ENCODE measurements around the gene BRI3BP. TPM values are rescaled to one million over a fixed set of nuclear protein-coding genes. Genes with fewer than 3 reads are reported as not detected.
A peak's percentile ranks its signal among the peaks of the same experiment; 100 is the strongest.
"Not testable (repeated sequence)": the region's sequence is repeated elsewhere in the genome, so short reads cannot be mapped to it uniquely, and the experiment has no call there.

The BRI3BP gene
- total RNA-seq, 2 experiments from 2014 or later: 24.1 to 24.9 TPM

- ChIA-PET POLR2A (interaction anchor here (0.8 to 1.2 kb wide), 2 partner anchors 15 to 70 kb away, joined by 3 to 5 read pairs; no protein-coding TSS in a partner anchor), CTCF (interaction anchor here (0.6 to 1.2 kb wide), 2 partner anchors 15 to 142 kb away, joined by 3 read pairs; no protein-coding TSS in a partner anchor)
- peak overlapping the region; percentile 71 for H3K4me3 Mint-ChIP-seq
- H3K9me3 Mint-ChIP-seq: no peaks in the 10 kb centered on the region
- DNase-seq: no peak
- H3K4me1 Mint-ChIP-seq (ENCODE audit: low read depth): peaks cover 18% of the 10 kb centered on the region
- no peaks in the 10 kb centered on the region for H3K36me3 Mint-ChIP-seq
- H3K27me3 Mint-ChIP-seq: peaks cover 4% of the 10 kb centered on the region
- intact Hi-C loops (cut with micrococcal nuclease): no loop called here
- no peak overlapping the region for H3K27ac Mint-ChIP-seq
Observed at GRCh38 chr12:125064492-125064891, 71.0 kb downstream of the BRI3BP start.

DNA sequence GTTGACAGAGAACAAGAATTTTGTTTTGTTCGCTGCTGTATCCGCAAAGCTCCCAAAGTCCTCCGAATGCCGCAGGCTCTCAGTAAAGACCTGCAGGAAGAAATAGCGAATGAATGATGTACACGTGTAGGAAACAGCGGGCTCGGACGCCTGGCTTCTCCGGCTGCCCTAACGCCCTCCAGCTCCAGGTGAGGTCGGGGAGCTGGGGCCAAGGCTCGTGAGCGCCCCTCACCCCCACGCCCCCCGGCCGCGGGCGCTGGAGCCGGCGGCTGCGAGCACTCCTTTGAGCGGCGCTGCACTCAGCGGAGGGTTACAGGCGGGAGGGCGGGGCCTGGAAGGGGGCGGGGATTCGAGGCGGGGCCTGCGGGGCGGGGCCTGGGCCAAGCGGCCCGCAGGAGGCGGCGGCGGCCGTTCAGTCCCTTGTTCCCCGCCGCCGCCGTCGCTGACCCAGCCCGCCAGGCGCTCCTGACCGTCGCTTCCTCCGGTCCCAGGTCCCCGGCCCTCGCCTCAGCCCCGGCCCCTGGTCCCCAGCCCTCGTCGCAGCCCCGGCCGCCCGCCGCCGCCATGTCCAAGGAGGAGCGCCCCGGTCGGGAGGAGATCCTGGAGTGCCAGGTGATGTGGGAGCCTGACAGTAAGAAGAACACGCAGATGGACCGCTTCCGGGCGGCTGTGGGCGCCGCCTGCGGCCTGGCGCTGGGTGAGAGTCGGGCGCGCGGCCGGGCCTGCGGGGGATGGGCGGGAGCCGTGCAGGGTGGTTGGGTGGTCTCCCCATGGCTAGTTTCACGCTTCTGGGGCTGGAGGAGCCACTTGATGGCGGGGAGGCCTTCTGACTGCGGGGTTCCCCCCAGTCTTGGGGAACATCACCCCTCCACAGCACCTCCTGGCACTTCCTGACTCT, 71.8 kb downstream of the BRI3BP start, which contains the start of gene AACS:
Gene AACS, plus strand, starts transcription at position 415 of the 898 bp plus-strand sequence. Its CDS starts 150 bp downstream, at position 565.
- H3K9me3 Mint-ChIP-seq: no peaks in the 10 kb centered on the region
- H3K27me3 Mint-ChIP-seq: peaks cover 2% of the 10 kb centered on the region
- intact Hi-C loops (cut with micrococcal nuclease): loop anchor here (1.0 kb wide), 3 partner anchors 16 to 76 kb away; partner anchors contain the start of genes BRI3BP and DHX37
- peak; percentile 84 for DNase-seq
- ChIA-PET POLR2A (interaction anchor here (0.6 to 1.2 kb wide), 3 partner anchors 16 to 240 kb away, joined by 3 to 5 read pairs (median 4); no protein-coding TSS in a partner anchor), CTCF (interaction anchor here (0.6 to 1.2 kb wide), 2 partner anchors 16 to 143 kb away, joined by 3 read pairs; no protein-coding TSS in a partner anchor)
- peak within 1 kb of the TSS; percentile 77 for H3K4me3 Mint-ChIP-seq
- H3K27ac Mint-ChIP-seq: no peak within 1 kb of the TSS
- no peaks in the 10 kb centered on the region for H3K36me3 Mint-ChIP-seq
- peaks cover 18% of the 10 kb centered on the region for H3K4me1 Mint-ChIP-seq (ENCODE audit: low read depth)

GRCh38 chr12:125065919-125066570, 72.6 kb downstream of the BRI3BP start:
- CTCF ChIA-PET: no interaction called here

DNA sequence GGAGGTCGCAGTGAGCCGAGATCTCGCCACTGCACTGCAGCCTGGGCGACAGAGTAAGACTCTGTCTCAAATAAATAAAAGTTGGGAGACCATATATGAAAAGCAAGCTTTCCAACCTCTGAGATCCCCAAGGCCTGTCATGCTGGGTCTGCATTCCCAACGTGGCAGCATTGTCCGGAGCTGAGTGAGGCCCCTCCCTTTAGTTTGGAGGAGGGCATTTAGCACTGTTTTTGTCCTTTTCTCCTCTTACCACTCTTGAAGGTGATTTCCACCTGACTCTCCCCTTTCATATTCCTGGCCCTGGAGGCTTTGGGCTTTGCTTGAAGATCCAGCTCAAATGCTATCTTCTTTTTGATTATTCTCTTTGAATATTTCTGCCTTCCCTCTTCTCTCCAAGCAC, 74.9 kb downstream of the BRI3BP start:
- H3K4me3 Mint-ChIP-seq: no peak overlapping the region
- ChIA-PET CTCF (no interaction called here), POLR2A (no interaction called here)
- H3K4me1 Mint-ChIP-seq (ENCODE audit: low read depth): peaks cover 22% of the 10 kb centered on the region
- H3K27me3 Mint-ChIP-seq: peaks cover 1% of the 10 kb centered on the region
- intact Hi-C loops (cut with micrococcal nuclease): no loop called here
- DNase-seq: no peak
- no peak overlapping the region for H3K27ac Mint-ChIP-seq
- no peaks in the 10 kb centered on the region for H3K9me3 Mint-ChIP-seq
- peaks cover 3% of the 10 kb centered on the region for H3K36me3 Mint-ChIP-seq

More at GRCh38 chr12:125065919-125066570, 72.6 kb downstream of the BRI3BP start:
- POLR2A ChIA-PET: interaction anchor here (0.6 kb wide), 1 partner anchor 239 kb away, joined by 4 read pairs; no protein-coding TSS in a partner anchor
- Mint-ChIP-seq H3K36me3 (no peaks in the 10 kb centered on the region), H3K4me1 (ENCODE audit: low read depth) (peaks cover 18% of the 10 kb centered on the region), H3K4me3 (peak overlapping the region; percentile 77), H3K27me3 (peaks cover 1% of the 10 kb centered on the region), H3K27ac (no peak overlapping the region), H3K9me3 (no peaks in the 10 kb centered on the region)
- no peak for DNase-seq
- intact Hi-C loops (cut with micrococcal nuclease): loop anchor here (1.0 kb wide), 3 partner anchors 17 to 77 kb away; partner anchors contain the start of genes BRI3BP and DHX37

GRCh38 chr12:125069616-125070015, 76.2 kb downstream of the BRI3BP start:
- POLR2A ChIA-PET: no interaction called here
- Mint-ChIP-seq H3K4me3 (no peak overlapping the region), H3K4me1 (ENCODE audit: low read depth) (peaks cover 23% of the 10 kb centered on the region), H3K27ac (no peak overlapping the region), H3K9me3 (no peaks in the 10 kb centered on the region), H3K27me3 (no peaks in the 10 kb centered on the region), H3K36me3 (peaks cover 3% of the 10 kb centered on the region)
- intact Hi-C loops (cut with micrococcal nuclease): no loop called here
- CTCF ChIA-PET: interaction anchor here (1.2 kb wide), 1 partner anchor 163 kb away, joined by 3 read pairs; no protein-coding TSS in a partner anchor
- no peak for DNase-seq

DNA sequence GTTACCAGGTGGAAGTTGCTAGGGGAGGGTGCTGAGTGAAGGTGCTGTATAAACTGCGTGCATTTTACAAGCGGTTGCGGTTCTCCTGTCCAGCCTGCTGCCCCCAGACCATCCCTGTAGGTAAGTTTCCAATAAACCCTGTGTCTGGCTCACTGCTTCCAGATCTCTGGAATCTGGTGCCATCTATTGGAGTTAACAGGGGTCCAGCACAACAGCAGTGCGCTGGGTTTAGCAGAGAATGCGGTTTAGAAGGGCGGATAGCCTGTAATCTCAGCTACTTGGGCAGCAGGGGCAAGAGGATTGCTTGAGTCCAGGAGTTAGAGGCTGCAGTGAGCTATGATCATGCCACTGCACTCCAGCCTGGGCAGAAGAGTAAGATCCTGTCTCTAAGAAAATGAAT, 76.7 kb downstream of the BRI3BP start:
- intact Hi-C loops (cut with micrococcal nuclease): no loop called here
- POLR2A ChIA-PET: no interaction called here

DNA sequence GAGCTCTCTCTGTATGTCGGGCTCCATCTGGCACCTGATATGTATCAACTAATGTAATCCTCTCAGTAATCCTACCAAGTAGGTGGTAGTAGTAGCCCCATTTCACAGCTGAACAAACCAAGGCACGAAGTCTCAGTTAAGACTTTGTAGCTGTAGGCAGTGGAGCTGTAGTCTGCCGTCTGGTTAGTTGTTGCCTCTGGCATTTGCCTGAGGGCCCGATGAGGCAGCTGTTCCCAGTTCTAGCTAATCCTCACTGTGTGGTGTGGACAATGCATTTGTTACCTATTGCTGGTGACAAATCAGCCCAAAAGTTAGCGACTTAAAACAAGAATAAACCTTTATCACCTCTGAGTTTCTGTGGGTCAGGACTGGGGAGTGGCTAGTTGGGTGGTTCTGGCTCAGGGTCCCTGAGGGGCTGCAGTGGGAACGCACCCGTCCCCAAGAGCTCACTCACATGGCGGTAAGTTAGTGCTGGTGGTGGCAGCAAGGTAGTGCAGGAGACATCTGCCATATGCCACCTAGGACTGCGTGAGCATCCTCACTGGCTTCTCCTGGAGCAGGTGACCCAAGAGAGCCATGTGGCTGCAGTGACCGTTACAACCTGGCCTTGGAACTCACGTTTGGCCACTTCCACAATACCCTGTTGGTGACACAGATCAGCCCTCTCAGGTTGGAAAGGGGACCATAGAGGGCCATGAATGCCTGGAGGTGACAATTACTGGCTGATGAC, 77.4 kb downstream of the BRI3BP start:
- peaks cover 21% of the 10 kb centered on the region for H3K4me1 Mint-ChIP-seq (ENCODE audit: low read depth)
- CTCF ChIA-PET: interaction anchor here (1.2 kb wide), 1 partner anchor 164 kb away, joined by 3 read pairs; no protein-coding TSS in a partner anchor
- intact Hi-C loops (cut with micrococcal nuclease): no loop called here
- peaks cover 4% of the 10 kb centered on the region for H3K36me3 Mint-ChIP-seq
- DNase-seq: no peak
- H3K27ac Mint-ChIP-seq: no peak overlapping the region
- H3K27me3 Mint-ChIP-seq: no peaks in the 10 kb centered on the region
- POLR2A ChIA-PET: no interaction called here
- H3K4me3 Mint-ChIP-seq: no peak overlapping the region
- H3K9me3 Mint-ChIP-seq: no peaks in the 10 kb centered on the region

More for the DNA sequence above, 76.7 kb downstream of the BRI3BP start:
- CTCF ChIA-PET: interaction anchor here (1.2 kb wide), 1 partner anchor 163 kb away, joined by 3 read pairs; no protein-coding TSS in a partner anchor
- Mint-ChIP-seq H3K27me3 (no peaks in the 10 kb centered on the region), H3K4me1 (ENCODE audit: low read depth) (peaks cover 21% of the 10 kb centered on the region), H3K9me3 (no peaks in the 10 kb centered on the region), H3K36me3 (peaks cover 3% of the 10 kb centered on the region), H3K4me3 (no peak overlapping the region), H3K27ac (no peak overlapping the region)
- no peak for DNase-seq

GRCh38 chr12:125071456-125071855, 78.0 kb downstream of the BRI3BP start:
- no peaks in the 10 kb centered on the region for H3K9me3 Mint-ChIP-seq
- no peak overlapping the region for H3K4me3 Mint-ChIP-seq
- intact Hi-C loops (cut with micrococcal nuclease): no loop called here
- H3K36me3 Mint-ChIP-seq: peaks cover 10% of the 10 kb centered on the region
- no peaks in the 10 kb centered on the region for H3K27me3 Mint-ChIP-seq
- CTCF ChIA-PET: no interaction called here
- H3K4me1 Mint-ChIP-seq (ENCODE audit: low read depth): peaks cover 18% of the 10 kb centered on the region
- POLR2A ChIA-PET: no interaction called here
- no peak overlapping the region for H3K27ac Mint-ChIP-seq
- DNase-seq: peak; percentile 31

DNA sequence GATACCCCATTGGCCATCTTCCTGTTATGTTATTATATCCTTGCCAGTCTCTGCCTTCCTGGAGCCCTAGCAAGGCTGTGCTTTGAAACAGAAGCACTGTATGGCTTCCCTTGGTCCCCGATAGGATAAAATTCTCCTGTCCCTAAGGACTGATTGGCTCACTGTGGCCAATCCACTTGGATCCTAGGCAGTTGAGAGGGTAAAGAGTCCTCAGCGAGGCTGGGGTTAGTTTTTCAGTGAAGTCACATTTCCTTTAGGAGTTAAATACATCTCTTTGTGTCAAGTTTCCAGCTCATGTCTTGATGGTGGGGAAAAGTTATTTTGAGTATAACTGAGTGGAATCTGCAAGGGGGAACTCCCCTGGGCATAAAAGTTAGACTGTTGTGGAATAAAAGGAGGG, 79.1 kb downstream of the BRI3BP start:
- ChIA-PET CTCF (no interaction called here), POLR2A (no interaction called here)
- Mint-ChIP-seq H3K27ac (no peak overlapping the region), H3K4me1 (ENCODE audit: low read depth) (peaks cover 11% of the 10 kb centered on the region), H3K9me3 (no peaks in the 10 kb centered on the region), H3K4me3 (no peak overlapping the region), H3K27me3 (no peaks in the 10 kb centered on the region), H3K36me3 (peaks cover 15% of the 10 kb centered on the region)
- no peak for DNase-seq
- intact Hi-C loops (cut with micrococcal nuclease): no loop called here

DNA sequence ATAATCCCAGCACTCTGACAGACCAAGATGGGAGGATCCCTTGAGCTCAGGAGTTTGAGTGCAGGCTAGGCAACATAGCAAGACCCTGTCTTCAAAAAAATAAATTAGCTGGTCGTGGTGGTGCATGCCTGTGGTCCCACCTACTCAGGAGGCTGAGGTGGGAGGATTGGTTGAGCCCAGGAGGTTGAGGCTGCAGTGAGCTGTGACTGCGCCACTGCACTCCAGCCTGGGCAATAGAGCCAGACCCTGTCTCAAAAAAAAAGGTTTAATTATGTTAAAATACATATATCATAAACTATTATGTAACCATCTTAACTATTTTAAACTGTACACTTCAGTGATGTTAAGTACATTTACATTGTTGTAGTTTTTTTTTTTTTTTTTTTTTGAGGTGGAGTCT, 80.8 kb downstream of the BRI3BP start:
- H3K36me3 Mint-ChIP-seq: peaks cover 28% of the 10 kb centered on the region
- H3K27ac Mint-ChIP-seq; POLR2A ChIA-PET; intact Hi-C loops (cut with micrococcal nuclease); H3K9me3 Mint-ChIP-seq; H3K4me1 Mint-ChIP-seq (ENCODE audit: low read depth); CTCF ChIA-PET; DNase-seq; H3K27me3 Mint-ChIP-seq; H3K4me3 Mint-ChIP-seq: not testable (repeated sequence)

DNA sequence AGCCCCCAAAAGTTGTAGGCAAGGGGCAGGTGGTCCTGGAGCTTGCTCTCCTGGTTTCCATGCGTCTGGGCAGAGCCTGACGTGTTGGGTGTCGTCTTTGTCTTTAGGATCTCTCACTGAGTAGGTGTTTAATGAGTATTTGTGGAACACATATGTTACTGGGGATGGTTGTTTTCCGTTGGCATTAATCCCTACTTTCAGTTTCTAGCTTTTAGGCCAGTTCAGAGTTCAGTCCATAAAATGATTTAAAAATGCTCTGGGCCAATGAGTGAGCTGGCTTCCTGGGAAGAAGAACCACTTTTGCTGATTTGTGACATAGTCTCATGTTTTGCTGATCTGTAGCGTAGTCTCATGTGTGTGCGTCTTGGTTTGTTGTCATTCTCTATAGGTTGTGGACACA, 82.7 kb downstream of the BRI3BP start:
- intact Hi-C loops (cut with micrococcal nuclease): no loop called here
- Mint-ChIP-seq H3K4me1 (ENCODE audit: low read depth) (peaks cover 8% of the 10 kb centered on the region), H3K27me3 (no peaks in the 10 kb centered on the region), H3K36me3 (peaks cover 28% of the 10 kb centered on the region), H3K9me3 (no peaks in the 10 kb centered on the region), H3K27ac (no peak overlapping the region), H3K4me3 (no peak overlapping the region)
- CTCF ChIA-PET: no interaction called here
- POLR2A ChIA-PET: no interaction called here
- DNase-seq: no peak
